K562 (cell line): ENCODE data around the gene RINT1. TPM values are rescaled to one million over a fixed set of nuclear protein-coding genes. Genes with fewer than 3 reads are reported as not detected.

Experiments
- BACH1 ChIP-seq: fragments of 200-800 bp; sonication (Bioruptor generic); IDR thresholded peaks from 2 replicates; pipeline ENCODE4 v1.6.1; 2016; ENCODE audit warnings: missing genetic modification characterization, missing compliant biosample characterization
- CTCF ChIP-seq, 3 experiments: IDR thresholded peaks in 2 of 3; conservative IDR thresholded peaks in 1 of 3; 2 replicates each; pipeline ENCODE4 v1.5.1; 2011 to 2012; ENCODE audit warnings: low read length in 3 of 3, mild to moderate bottlenecking in 3 of 3, control low read depth in 2 of 3, improper control_type of control experiment in 1 of 3, inconsistent platforms in 1 of 3, low read depth in 1 of 3, mixed read lengths in 1 of 3, moderate library complexity in 1 of 3; ENCODE audit not compliant: insufficient read depth in 2 of 3
- NUFIP1 ChIP-seq: fragments of 450-650 bp; IDR thresholded peaks from 2 replicates; pipeline ENCODE4 v1.6.1; 2018; ENCODE audit not compliant: partially characterized antibody
- RAD21 ChIP-seq, 2 experiments: fragments of 250-450 bp in 1 of 2; fragments of 450-650 bp in 1 of 2; sonication (Bioruptor Pico) in 1 of 2; formaldehyde crosslinking in 1 of 2; IDR thresholded peaks in 1 of 2; conservative IDR thresholded peaks in 1 of 2; 2 replicates each; pipeline versions ENCODE4 v1.4.0 to v1.8.0; 2020 to 2022; ENCODE audit warnings: mild to moderate bottlenecking in 2 of 2, moderate library complexity in 1 of 2
- RERE ChIP-seq: sonication (generic); formaldehyde crosslinking; IDR thresholded peaks from 2 replicates; pipeline ENCODE4 v1.8.0; 2023; ENCODE audit warnings: missing genetic modification reagents, mild to moderate bottlenecking, borderline replicate concordance
- RFX1 ChIP-seq: fragments of 450-650 bp; IDR thresholded peaks from 2 replicates; pipeline ENCODE4 v1.6.1; 2016; ENCODE audit warnings: mild to moderate bottlenecking, moderate library complexity
- SIN3B ChIP-seq: fragments of 450-650 bp; IDR thresholded peaks from 2 replicates; pipeline ENCODE4 v1.6.1; 2017; ENCODE audit warnings: low read depth, mild to moderate bottlenecking, moderate library complexity
- ZNF133 ChIP-seq: fragments of 250-450 bp; sonication (Bioruptor Pico); IDR thresholded peaks from 2 replicates; pipeline ENCODE4 v1.4.0; 2020; ENCODE audit warnings: mild to moderate bottlenecking
- ZNF639 ChIP-seq, 2 experiments: fragments of 200-800 bp in 1 of 2; sonication (Bioruptor generic) in 1 of 2; sonication (generic) in 1 of 2; formaldehyde crosslinking in 1 of 2; IDR thresholded peaks in 1 of 2; conservative IDR thresholded peaks in 1 of 2; 2 replicates each; pipeline versions ENCODE4 v1.5.0 to v1.6.1; 2016 to 2020; ENCODE audit warnings: missing compliant biosample characterization in 1 of 2, missing genetic modification characterization in 1 of 2, missing genetic modification reagents in 1 of 2
- ZSCAN32 ChIP-seq: fragments of 450-650 bp; formaldehyde crosslinking; IDR thresholded peaks from 2 replicates; pipeline ENCODE4 v1.4.0; 2020; ENCODE audit warnings: mild to moderate bottlenecking, moderate library complexity
- polyA plus RNA-seq, 8 experiments: library from polyadenylated mRNA; depleted of rRNA in 4 of 8; stranded (reverse) in 5 of 8; unstranded in 3 of 8; fragments of >200 nt; fragmentation: Nextera tagmentation in 2 of 8; fragmentation: Illumina TruSeq in 1 of 8; extraction: Ambion mirVana in 2 of 8; extraction: Trizol in 1 of 8; gene quantifications; 2 replicates each; pipeline versions ENCODE4 v1.2.1 to v1.2.3, GENCODE V29; 2011 to 2014; ENCODE audit warnings: inconsistent platforms in 1 of 8, missing spikeins in 1 of 8
- total RNA-seq, 7 experiments: library from RNA; depleted of rRNA in 6 of 7; stranded (reverse); fragments of >200 nt in 6 of 7; fragmentation: Illumina TruSeq in 2 of 7; extraction: Trizol in 2 of 7; gene quantifications; 2 replicates each; pipeline versions ENCODE4 v1.2.1 to v1.2.3, GENCODE V29; 2011 to 2021; ENCODE audit warnings: low replicate concordance in 1 of 7

RINT1 gene
- total and polyA plus RNA-seq, 9 of the 15 experiments (the other 6 are each of a cell fraction or from before 2014, with no cell fraction given) = 21.3 to 74.3 (median 27.4) TPM

- TF ChIP-seq ZSCAN32 (CRISPR knock-in tag) (no peak), NUFIP1 (no peak), CTCF (IDR thresholded peaks at IDR 0.05 in 2 of 3, conservative IDR thresholded peaks at IDR 0.05 in 1 of 3; ENCODE audit: insufficient read depth in 2 of 3, low read depth in 1 of 3, low read length in 3 of 3) (peak; percentile 66 to 75 (median 71)), SIN3B (no peak), RAD21 (CRISPR knock-in tag; conservative IDR thresholded peaks at IDR 0.05 in 1 of 2, IDR thresholded peaks at IDR 0.05 in 1 of 2) (peak; percentile 25 to 72; a peak in 3 of 4 replicates), ZNF639 (CRISPR knock-in tag; conservative IDR thresholded peaks at IDR 0.05 in 1 of 2, IDR thresholded peaks at IDR 0.05 in 1 of 2) (no peak), BACH1 (tag) (no peak), ZNF133 (no peak), RERE (CRISPR knock-in tag) (no peak), RFX1 (peak; percentile 66)
Observed at GRCh38 chr7:105589356-105590077, 57.5 kb downstream of the RINT1 start (continued).
